Stromal cell of bone marrow (primary cell): ENCODE data around the gene TLR9.
A peak's percentile ranks its signal among the peaks of the same experiment; 100 is the strongest.

Source experiments
- DNase-seq: peaks from one replicate; pipeline ENCODE4 v3.0.0-alpha.2; 2012; ENCODE audit warnings: low read depth

The TLR9 gene

DNA sequence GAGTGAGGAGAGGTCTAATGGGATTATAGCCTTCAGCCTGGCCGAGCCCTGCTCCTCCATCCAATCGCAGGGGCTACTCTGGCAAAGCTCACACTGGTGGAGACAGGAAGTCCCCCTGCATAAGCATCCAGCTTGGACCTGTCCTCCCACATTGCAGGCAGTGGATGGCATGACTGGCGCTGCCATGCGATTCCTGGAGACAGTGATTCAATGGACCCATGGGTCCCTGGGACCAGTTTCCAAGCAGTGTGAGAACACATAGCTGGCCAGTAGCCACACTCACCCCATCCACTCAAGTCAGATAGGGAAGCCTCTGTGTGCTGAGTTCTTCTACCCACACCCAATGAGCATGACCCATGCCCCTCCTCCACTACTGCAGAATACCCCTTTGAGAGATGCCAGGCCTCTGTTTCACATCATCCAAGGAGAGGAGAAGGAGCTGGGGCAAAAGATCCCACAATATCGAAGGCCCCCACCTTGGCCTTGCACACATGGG lies 53.1 kb downstream of the TLR9 start:
- no peak for DNase-seq

DNA sequence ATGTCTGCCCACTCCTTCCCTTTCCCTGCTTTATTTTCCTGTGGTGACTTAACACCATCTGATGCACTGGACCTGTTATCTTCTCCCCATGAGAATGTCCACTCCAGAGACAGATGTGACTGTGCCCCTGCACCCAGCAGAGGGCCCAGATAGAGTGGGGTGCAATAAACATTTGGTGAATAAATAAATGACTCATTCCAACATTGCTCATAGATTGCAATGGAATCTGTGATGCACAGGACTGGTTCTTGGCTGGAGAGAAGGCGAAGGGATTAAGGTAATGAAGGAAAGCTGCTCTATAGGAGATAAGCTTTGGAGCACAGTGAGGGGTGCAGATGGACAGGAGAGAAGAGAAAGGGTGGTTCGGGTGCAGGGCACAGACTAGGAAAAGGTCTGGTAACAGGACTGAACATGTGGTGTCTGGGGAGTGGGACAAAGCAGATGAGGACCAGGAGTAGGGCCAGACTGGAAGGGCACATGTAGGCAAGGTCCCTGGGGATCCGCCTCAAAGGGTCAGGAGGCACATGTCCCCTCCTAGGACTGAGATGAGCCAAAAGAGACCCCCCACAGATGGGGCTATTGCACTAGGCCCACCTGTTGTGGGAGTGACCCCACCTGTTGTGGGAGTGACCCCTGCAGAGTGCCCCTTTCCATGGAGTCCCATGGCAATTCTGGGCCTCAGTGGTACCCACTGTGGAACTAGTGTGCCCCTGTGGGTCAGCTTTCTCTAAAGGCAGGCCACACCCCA lies 53.8 kb downstream of the TLR9 start:
- peak; percentile 26 for DNase-seq
